ENCODE results near the gene NXPH4. TPM values are rescaled to one million over a fixed set of nuclear protein-coding genes. Genes with fewer than 3 reads are reported as not detected.

Gene NXPH4
- total RNA-seq, 1 experiment from 2014 or later: 92.7 TPM

DNA sequence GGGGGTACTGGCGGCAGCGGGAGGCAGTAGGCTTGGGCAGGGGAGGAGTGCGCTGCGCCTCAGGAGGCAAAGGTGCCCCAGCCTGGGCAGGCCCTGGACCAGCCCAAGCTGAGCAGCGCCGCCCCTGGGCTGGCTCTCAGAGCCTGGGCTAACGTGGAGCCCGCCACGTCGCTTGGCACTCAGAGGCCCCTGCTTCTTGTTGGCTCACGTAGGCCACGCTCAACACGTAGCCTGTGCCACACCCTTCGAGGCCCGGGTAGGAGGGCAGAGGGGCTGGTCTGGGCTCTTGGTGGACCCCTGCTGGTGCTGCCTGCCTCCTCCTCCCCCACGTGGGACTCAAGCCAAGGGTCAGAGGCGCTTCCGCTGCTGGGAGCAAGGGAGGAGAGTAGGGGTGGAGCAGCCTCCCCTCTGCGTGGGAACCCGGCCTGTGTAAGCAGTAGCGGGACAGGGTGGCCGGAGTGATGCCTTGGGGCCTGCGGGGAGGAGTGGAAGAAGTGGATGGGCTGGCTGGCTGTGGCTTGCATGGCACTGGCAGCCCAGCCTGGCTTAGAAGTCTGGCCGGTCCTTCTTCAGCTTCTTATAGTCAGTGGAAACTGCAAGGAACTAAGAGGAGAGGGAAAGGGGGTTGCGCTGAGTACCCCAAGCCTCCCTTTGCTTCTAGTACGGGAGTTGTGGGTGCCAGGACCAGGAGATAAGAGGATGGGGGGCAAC is 18.6 kb downstream of the NXPH4 start:
- H3K36me3 ChIP-seq: peaks cover 53% of the 10 kb centered on the region
- DNase-seq: peak; percentile 77 to 80
- peaks cover 11% of the 10 kb centered on the region for H3K4me1 ChIP-seq
- no peaks in the 10 kb centered on the region for H3K9me3 ChIP-seq (replicated peaks)
- no peaks in the 10 kb centered on the region for H3K27me3 ChIP-seq
- H3K27ac ChIP-seq: no peak overlapping the region
- H3K4me3 ChIP-seq: no peak overlapping the region

DNA sequence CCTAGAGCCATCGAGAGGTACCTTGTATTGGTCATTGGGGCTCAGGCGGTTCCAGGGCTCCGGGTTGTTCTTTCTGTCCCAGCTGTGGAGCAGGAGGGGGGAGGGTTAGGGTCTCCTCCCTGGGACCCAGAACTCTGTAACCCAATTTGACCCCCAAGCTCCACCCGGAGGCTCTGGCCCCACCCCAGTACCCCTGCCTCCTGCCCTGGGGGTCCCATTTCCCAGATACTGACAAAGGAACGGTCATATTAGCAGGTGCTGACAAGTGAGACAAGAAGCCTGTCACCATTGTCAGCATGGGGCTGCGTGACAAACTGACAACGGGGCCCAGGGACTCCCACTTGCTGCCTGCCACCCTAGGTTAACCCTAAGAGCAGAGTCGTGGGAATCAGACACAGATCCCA is 19.1 kb downstream of the NXPH4 start:
- Histone ChIP-seq H3K9me3 (replicated peaks) (no peaks in the 10 kb centered on the region), H3K27ac (no peak overlapping the region), H3K36me3 (peaks cover 52% of the 10 kb centered on the region), H3K4me3 (no peak overlapping the region), H3K27me3 (no peaks in the 10 kb centered on the region), H3K4me1 (peaks cover 10% of the 10 kb centered on the region)
- DNase-seq: peak in 1 of 2 experiments; percentile 65

DNA sequence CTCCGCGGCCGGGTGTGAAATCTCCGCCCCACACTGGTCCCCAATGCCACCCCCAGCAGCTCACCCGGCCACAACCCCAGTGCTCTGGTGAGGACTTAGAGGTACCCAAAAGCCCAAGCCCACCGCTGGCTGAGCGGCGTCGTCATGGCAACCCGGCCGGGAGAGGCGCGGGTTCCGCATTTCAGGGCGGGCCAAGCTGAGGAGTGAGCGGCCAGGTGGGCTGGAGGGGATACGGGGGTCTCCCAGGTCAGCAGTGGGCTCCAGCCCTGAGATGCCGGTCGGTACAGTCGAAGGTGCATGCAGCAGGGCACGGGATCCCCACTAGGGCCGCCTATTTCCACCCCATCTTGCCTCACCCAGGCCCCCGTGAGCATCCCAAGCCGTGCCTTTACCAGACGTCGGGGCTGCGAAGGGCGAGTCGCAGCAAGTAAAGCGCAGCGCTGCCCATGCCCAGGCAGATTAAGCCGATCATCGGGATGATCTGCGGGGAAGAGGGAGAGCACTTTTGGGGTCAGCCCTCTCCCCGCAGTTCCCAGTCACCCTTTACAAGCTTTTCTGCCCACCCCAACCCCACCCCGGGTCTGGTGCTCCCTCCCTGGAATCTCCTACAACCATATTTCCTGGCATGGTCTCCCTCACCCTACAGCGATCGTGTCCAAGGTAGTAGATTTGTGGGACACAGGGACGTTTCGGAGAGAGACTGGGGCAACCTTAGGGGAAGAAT is 19.8 kb downstream of the NXPH4 start:
- Histone ChIP-seq H3K27ac (no peak overlapping the region), H3K9me3 (replicated peaks) (no peaks in the 10 kb centered on the region), H3K36me3 (peaks cover 45% of the 10 kb centered on the region), H3K27me3 (no peaks in the 10 kb centered on the region), H3K4me1 (peaks cover 9% of the 10 kb centered on the region; the same call in 1 of the 2 replicates), H3K4me3 (no peak overlapping the region)
- DNase-seq: peak in 1 of 2 experiments; percentile 75

DNA sequence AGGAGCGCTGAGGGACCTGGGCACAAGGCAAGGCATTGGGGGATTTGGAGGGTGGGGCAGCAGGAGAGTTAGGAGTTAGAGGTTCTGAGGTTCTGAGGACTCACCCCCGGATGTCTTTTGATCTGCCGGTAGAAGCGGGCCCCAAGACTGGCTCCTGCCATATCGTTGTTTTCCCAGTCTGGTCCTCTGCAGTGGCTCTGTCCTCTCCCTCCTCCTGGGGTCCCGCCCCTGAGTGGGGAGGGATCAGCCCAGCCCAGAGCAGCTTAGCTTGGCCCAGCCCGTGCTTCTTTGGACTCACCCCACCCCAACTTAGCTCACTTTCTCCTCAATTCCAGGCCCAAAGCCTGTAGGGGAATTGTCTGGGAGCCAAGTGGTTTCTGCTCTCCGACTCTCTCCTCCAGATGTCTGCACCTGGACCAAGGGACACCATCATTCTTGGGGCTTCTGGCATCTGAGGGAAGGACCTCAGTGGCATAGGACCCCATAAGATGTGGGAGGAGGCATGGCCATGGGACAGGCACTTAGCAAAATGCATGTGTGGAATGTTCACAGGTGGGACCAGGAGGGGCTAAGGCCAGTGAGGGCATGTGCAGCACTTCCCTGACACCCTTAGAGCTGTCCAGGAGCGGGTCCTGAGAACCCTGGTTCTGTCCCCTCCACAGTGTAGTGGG is 20.5 kb downstream of the NXPH4 start:
- Histone ChIP-seq H3K9me3 (replicated peaks) (no peaks in the 10 kb centered on the region), H3K27me3 (no peaks in the 10 kb centered on the region), H3K36me3 (peaks cover 38% of the 10 kb centered on the region), H3K4me1 (peaks cover 16% of the 10 kb centered on the region), H3K27ac (no peak overlapping the region), H3K4me3 (no peak overlapping the region)
- peak; percentile 72 to 77 for DNase-seq

DNA sequence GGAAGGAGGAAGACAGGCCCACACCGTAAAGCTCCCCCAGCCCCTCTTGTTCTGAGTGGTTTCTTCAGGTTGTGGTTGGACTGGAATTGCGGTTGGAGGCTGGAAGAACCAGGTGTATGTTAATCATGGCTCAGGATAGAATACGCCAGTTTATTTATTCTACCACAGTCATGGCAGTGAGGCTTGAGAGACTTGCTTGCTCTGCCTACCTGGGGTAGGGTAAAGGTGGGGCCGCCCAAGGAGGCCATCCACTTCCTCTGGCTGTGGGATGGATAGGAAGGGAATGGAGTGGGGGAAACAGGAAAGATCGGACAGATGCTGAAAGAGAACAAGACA is 21.0 kb downstream of the NXPH4 start:
- DNase-seq: no peak
- Histone ChIP-seq H3K36me3 (peaks cover 33% of the 10 kb centered on the region), H3K4me3 (no peak overlapping the region), H3K27me3 (no peaks in the 10 kb centered on the region), H3K27ac (no peak overlapping the region), H3K9me3 (replicated peaks) (no peaks in the 10 kb centered on the region), H3K4me1 (peaks cover 21% of the 10 kb centered on the region)

DNA sequence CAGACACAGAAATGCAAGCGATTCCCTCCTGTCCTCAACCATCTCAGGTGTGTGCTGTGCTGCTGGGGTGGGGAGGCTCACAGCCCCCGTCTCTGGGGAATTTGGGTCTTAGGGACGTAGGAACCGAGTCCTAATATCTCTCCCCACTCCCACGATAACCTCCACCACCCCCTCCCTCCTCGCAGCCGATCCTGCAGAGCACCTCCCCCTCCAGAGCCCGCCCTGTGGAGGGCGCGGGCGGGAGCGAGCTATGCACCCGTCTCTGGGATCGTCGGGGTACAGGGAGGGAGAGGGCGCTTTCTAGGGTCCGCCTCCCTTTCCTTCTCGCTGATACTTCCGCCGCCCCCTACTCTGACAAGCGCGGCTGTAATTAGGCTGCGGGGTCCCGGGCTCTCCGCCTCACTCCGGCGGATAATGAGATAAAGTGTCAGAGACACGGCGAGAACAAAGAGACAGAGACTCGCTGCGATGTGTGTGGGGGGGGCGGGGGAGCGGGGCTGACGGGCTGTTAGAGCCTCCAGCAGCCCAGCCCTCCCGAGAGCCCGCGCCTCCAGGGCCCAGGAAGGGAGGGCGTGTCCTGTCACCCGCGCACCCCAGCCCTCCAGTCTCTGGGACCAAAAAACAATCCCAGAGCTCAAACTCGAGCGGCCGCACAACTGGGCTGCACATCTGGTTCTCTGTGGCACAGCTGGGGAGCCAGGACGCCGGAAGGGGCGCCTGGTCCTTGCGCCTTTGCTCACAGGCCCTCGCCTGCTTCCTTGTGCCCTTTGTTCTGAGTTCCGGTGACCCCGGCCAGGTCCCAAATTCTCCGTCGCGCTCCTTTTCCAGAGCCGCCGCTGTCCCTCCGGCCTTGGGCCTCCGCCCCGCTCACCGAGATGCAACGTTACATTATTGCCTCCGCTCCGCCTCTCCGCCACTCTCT is 21.6 kb downstream of the NXPH4 start:
- Histone ChIP-seq H3K4me1 (peaks cover 23% of the 10 kb centered on the region), H3K9me3 (replicated peaks) (no peaks in the 10 kb centered on the region), H3K4me3 (peak overlapping the region; percentile 67), H3K27ac (peak overlapping the region; percentile 1; the same call in 1 of the 2 replicates), H3K27me3 (no peaks in the 10 kb centered on the region), H3K36me3 (peaks cover 27% of the 10 kb centered on the region)
- peak; percentile 72 to 78 for DNase-seq

DNA sequence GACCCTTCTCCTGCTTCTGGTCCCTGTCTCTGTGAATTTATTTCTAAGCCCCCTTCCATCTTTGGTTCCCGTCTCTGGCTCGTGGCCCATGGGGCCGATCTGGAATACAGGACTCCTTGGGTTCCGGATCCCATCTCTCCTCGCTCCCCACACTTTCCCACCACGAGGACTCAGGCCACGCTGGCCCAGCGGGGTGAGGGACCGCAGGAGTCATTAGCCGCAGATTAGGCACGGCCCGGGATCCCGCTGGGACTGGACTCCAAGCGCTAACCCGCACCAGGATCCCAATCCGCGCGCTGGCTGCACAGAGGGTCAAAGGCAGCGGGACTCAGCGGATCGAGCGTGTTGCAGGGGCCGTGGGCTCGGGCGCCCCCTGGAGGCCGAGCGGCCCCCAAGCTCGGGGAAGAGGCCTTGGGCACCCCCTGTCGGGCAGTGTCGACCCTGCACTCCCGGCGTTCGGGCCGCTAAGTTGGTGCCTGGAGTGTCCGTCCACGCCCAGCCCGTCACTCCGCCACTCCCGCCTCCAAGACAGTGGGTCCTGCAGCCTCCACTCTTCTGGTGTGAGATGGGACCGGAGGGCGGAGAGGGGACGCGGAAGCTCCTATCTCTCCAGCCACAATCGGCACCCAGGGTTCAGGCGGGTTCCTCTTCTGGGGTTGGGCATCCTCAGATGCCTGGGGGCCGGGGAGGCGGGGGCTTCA is 22.4 kb downstream of the NXPH4 start:
- Histone ChIP-seq H3K27me3 (no peaks in the 10 kb centered on the region), H3K4me1 (peaks cover 23% of the 10 kb centered on the region), H3K36me3 (peaks cover 25% of the 10 kb centered on the region), H3K9me3 (replicated peaks) (no peaks in the 10 kb centered on the region), H3K27ac (peak overlapping the region; percentile 71), H3K4me3 (peak overlapping the region; percentile 67)
- peak; percentile 100 for DNase-seq

DNA sequence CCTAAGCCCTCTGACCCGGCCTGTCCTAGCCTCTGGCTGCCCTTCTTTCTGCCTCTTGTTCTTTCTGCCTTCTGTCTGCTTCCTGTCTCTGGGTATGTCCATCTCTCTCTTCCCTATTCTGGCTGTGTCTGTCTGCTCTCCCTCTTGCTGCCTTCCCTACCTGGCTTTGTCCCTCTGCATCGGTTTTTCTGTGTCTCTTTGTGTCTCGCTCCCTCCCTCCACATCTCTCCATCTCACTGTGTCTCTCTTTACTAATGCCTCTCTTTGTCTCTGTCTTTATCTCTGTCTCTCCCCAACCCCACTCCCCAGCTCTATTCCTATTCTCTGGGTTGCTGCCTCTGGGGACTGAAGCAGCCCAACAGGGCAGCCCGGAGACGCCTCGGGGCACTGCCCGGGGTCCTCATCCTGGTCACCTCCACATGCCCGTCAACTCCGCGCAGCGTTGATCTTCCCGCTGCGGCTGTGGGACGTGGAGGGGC is 23.0 kb downstream of the NXPH4 start:
- Histone ChIP-seq H3K4me1 (peaks cover 23% of the 10 kb centered on the region), H3K9me3 (replicated peaks) (no peaks in the 10 kb centered on the region), H3K4me3 (peak overlapping the region; percentile 67), H3K27ac (peak overlapping the region; percentile 71), H3K27me3 (no peaks in the 10 kb centered on the region), H3K36me3 (peaks cover 25% of the 10 kb centered on the region)
- DNase-seq: no peak

DNA sequence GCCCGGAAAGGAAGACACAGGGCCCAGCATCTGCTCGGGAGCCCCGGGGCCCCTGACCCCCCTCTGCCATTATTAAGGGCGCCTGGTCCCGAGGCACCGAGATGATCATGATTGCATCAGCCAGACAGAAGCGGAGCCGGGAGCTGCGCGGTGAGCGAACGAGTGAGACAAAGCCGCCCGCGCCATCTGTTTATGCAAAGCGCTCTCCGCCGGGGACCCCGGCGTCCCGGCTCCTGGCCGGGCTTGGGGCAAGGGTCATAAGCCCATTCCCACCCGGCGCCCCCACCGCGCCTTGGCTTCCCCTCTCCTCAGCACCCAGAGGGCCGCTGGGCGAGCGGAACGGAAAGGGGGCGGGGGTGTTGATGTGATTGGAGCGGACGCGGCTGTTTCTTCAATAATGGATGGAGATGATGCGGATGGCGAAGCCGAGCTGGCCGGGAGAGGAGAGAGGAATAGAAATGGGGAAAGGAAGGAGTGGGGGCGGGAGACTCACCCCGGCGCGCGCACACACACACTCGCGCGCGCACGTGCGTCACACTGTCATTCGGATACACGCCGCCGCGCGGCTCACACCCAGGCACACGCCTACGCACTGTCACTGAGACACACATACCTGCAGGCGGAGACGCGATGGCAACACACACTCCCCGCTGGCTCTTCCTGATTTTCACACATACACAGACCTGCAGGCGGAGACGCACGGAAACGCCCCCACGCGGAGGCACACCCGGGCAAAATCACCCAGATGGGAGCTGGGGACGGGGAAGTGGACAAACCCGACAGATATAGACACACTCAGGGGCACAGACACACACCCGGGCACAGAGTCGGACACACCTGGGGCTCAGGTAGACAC is 23.7 kb downstream of the NXPH4 start:
- DNase-seq: peak; percentile 100
- Histone ChIP-seq H3K27me3 (no peaks in the 10 kb centered on the region), H3K9me3 (replicated peaks) (no peaks in the 10 kb centered on the region), H3K4me3 (peak overlapping the region; percentile 67), H3K27ac (peak overlapping the region; percentile 71), H3K36me3 (peaks cover 27% of the 10 kb centered on the region), H3K4me1 (peaks cover 23% of the 10 kb centered on the region)

DNA sequence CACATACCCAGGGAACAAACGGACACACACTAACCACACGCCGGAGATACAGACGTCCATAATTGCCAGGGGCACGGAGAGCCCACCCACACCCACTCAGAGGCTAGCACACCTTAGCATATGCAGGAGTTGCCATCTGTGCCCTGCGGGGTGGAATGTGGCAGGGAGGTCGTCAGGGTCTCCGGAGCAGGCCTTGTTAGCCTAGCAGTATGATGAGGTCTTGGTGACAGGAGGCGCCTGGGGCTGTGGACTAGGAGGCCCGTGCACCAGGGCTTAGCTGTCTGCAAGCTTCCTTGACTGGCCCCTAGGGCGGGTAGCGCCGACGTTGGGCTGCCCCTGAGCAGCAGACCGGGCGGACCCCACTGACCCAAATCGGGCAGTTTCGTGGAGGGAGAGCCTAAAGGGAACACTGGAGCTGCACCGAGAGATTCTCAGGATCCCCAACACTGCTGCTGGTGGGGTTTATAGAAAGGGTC is 24.4 kb downstream of the NXPH4 start:
- Histone ChIP-seq H3K36me3 (peaks cover 26% of the 10 kb centered on the region), H3K4me3 (peak overlapping the region; percentile 67), H3K27me3 (no peaks in the 10 kb centered on the region), H3K4me1 (peaks cover 23% of the 10 kb centered on the region), H3K9me3 (replicated peaks) (no peaks in the 10 kb centered on the region), H3K27ac (peak overlapping the region; percentile 71)
- DNase-seq: peak; percentile 100

DNA sequence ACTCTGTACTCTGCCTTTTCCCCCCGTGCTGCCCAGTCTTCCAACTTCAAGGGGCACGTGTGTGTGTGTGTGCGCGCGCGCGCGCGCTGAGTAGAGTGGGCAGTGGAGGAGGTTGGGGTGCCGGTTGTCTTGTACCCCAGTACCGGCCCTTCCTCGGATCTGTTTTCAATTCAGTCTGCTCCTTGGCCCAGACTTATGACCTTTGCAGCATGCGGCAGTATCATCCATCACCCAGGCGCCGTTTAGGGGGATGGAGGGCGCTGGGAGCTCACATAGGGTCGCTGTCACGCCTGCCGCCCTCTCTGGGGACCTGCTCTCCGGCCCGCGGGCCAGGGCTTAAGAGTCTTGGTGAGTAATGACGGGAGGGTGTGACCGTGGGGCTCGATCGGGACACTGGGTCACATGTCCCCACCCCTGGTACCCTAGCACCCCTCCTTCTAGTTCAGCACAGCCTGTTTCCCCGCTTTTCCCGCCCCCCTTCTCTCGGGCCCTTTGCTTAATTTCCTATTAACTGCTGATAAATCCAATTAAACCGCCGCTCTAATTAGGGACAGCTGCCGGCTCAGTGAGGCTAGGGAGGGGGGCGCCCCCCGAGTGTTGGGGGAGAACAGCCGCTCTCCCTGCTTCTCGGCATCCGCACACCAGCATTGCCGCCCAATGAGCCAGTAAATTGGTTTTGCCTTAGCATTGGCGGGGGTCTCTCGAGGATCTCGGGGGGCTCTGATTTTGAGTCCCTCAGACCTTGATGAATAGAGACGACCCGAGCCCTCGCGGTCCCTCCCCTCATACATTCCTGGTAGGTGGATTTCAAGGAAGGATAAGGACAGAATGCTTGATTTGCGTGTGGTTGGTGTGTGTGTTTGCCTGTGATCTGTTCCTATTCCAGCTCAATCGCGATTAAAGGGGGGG is 25.1 kb downstream of the NXPH4 start:
- Histone ChIP-seq H3K27me3 (no peaks in the 10 kb centered on the region), H3K4me3 (peak overlapping the region; percentile 67), H3K27ac (peak overlapping the region; percentile 71), H3K4me1 (peaks cover 23% of the 10 kb centered on the region), H3K9me3 (replicated peaks) (no peaks in the 10 kb centered on the region), H3K36me3 (peaks cover 31% of the 10 kb centered on the region)
- DNase-seq: peak; percentile 96

DNA sequence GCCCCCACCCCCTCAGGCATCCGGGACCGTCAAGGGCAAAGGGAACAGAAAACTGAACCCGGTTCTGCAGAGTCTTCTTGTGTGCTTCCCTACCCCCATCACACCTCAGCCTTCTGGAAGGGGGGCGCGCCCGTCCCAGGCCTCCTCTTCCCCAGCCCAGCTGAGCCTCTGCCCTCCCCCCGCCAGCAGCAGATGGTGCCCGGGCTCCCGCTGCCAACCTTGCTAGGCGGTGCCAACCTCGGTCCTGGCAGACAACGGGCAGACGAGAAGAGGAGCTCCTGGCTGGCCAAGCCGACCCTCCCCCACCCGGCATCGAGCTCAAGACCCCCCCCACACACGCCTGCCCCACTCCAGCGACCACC is 25.7 kb downstream of the NXPH4 start:
- Histone ChIP-seq H3K27ac (no peak overlapping the region; the same call in 1 of the 2 replicates), H3K4me3 (peak overlapping the region; percentile 67), H3K27me3 (no peaks in the 10 kb centered on the region), H3K36me3 (peaks cover 36% of the 10 kb centered on the region), H3K9me3 (replicated peaks) (no peaks in the 10 kb centered on the region), H3K4me1 (peaks cover 23% of the 10 kb centered on the region)
- DNase-seq: peak in 1 of 2 experiments; percentile 86

Data from SJCRH30 (cell line).